Subcutaneous abdominal adipose tissue (tissue), 5 donors: ENCODE results near the gene SLC26A11.

Source experiments
- H3K27ac ChIP-seq: one replicate; pipeline ENCODE4 v1.7.0; 2013; ENCODE audit warnings: low read depth, mild to moderate bottlenecking, inconsistent platforms, low read length, moderate library complexity
- H3K27me3 ChIP-seq, 5 donors: one replicate each; pipeline ENCODE4 v1.7.0; 2013; ENCODE audit warnings: low read length in 5 of 5, inconsistent platforms in 1 of 5; ENCODE audit not compliant: control insufficient read depth in 5 of 5, insufficient read depth in 4 of 5
- H3K36me3 ChIP-seq, 5 donors: one replicate each; pipeline ENCODE4 v1.7.0; 2013; ENCODE audit warnings: low read length in 5 of 5; ENCODE audit not compliant: control insufficient read depth in 5 of 5, insufficient read depth in 5 of 5
- H3K4me1 ChIP-seq, 5 donors: one replicate each; pipeline ENCODE4 v1.7.0; 2013; ENCODE audit warnings: low read length in 5 of 5, mild to moderate bottlenecking in 3 of 5, moderate library complexity in 1 of 5; ENCODE audit not compliant: control insufficient read depth in 5 of 5, insufficient read depth in 5 of 5
- H3K4me3 ChIP-seq, 5 donors: one replicate each; pipeline ENCODE4 v1.7.0; 2013; ENCODE audit warnings: low read length in 5 of 5, low read depth in 1 of 5
- H3K9ac ChIP-seq, 5 donors: one replicate each; pipeline ENCODE4 v1.7.0; 2013; ENCODE audit warnings: low read length in 5 of 5, mild to moderate bottlenecking in 4 of 5, moderate library complexity in 3 of 5
- H3K9me3 ChIP-seq, 5 donors: one replicate each; pipeline ENCODE4 v1.7.0; 2013; ENCODE audit warnings: low read length in 5 of 5; ENCODE audit not compliant: control insufficient read depth in 5 of 5
- donor health status: healthy.
- donor health status: healthy.
- donor health status: healthy.
- donor health status: healthy.
- donor health status: healthy.

The SLC26A11 gene

DNA sequence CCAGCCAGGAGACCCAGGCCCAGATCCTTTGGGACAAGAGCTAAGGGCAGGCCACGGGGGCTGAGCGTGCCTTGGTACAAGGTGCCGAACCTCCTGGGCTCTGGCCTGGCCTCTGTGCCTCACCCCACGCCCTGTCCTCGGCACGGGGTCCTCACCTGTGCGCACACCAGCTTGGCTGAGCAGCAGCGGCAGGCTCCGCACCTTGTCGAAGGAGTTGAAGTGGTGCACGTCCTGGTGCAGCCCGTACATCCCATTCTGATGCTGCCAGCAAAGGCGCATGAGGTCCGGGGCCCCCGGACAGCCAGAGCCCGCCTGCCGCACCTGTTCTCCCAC lies 5.4 kb upstream of the SLC26A11 start:
- H3K4me1 ChIP-seq: peaks cover 2 to 20% (median 10%) of the 10 kb centered on the region in 5 donors
- H3K4me3 ChIP-seq: no peak overlapping the region
- no peak overlapping the region for H3K9ac ChIP-seq
- H3K27ac ChIP-seq: no peak overlapping the region
- H3K9me3 ChIP-seq: no peaks in the 10 kb centered on the region
- H3K36me3 ChIP-seq: peaks cover 2 to 81% (median 63%) of the 10 kb centered on the region in 5 donors
- no peaks in the 10 kb centered on the region for H3K27me3 ChIP-seq

DNA sequence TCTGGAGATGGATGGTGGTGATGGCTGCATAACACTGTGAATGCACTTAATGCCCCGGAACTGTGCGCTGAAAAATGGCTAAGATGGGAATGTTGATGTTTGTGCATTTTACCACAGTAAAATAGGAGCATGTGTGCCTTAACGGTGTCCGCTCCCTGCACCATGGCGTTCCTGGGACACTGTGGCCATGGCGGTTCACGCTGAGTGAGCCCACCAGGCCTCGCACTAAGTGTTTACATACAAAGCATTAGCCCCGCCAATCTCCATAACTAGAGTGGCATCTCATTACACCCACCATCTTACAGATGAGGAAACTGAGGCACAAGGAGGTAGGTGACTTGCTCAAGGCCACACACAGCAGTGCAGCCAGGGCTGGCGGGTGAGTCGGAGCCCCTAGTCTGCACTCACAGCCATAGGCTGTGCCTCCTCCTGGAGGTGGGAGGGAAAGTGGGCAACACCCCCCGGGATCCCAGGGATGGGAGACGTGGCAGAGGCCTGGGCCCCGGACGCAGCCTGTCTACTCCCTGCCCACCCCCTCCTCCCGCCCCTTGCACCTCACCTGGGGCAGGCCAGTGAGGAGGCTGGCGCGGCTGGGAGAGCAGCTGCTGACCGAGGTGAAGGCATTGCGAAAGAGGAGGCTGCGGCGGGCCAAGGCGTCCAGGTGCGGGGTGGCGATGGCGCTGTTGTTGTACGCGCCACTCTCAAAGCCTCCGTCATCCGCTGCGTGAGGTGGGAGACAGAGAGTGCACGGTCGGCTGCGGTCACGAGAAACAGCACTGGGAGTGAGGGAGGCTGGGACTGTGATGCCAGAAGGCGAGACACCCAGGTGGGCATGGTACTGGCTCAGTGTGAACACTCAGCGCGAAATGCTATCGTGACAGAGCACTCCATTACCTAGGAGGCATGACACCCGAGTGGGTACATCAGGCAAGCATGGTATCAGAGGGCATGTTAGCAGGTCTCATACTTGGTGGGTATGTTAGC lies 3.5 kb upstream of the SLC26A11 start:
- H3K27me3 ChIP-seq: no peaks in the 10 kb centered on the region
- H3K9me3 ChIP-seq: no peaks in the 10 kb centered on the region
- H3K4me3 ChIP-seq: no peak overlapping the region
- H3K36me3 ChIP-seq: peaks cover 0 to 62% (median 43%) of the 10 kb centered on the region in 5 donors
- peaks cover 2 to 33% (median 21%) of the 10 kb centered on the region in 5 donors for H3K4me1 ChIP-seq
- H3K27ac ChIP-seq: no peak overlapping the region
- H3K9ac ChIP-seq: peak overlapping the region in 1 of 5 donors; percentile 25

DNA sequence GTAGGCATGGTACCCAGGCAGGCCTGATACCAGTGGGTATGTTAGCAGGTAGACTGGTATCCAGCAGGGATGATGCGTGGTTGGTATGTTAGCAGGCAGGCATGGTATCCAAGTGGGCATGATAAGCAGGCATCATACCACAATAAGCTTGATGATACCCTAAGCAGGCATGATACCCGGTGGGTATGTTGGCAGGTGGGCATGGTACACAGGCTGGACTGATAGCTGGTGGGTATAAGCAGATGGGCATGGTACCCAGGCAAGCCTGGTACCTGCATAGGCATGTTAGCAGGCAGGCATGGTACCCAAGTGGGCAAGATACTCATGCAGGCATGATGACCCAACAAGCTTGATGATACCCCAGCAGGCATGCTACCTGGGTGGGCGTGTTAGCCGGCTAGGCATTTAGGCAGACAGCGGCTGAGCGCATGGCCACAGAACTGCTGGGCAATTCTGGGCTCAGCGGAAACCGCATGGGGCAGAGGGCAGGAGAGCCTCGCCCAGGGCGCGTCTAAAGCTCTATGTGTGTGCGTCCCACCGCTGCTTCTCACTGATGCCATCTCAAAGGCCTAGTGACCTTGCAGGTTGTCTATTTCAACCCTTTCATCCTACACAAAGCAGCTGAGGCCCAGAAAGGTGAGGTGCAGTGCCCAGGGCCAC lies 2.4 kb upstream of the SLC26A11 start:
- H3K27ac ChIP-seq: no peak overlapping the region
- no peak overlapping the region for H3K4me3 ChIP-seq

DNA sequence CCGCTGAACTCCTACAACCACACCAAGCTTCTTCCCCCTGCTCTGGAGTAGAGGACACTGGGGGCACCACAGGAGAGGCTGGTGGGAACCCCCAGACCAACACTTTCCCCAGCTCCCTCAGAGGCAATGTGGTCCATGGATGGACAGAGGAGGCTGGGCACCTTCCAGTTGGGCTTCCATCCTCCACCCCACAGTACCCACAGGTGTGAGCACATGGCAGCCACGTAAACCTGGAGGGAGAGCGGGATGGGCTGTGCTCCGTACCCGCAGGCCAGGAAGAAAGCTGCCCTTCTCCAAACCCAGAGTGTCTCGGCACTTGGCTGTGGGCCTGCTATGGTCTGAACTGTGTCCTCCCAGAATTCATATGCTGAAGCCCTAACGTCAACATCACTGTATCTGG lies 1.8 kb upstream of the SLC26A11 start:
- H3K27ac ChIP-seq: no peak overlapping the region
- H3K36me3 ChIP-seq: peaks cover 0 to 52% (median 35%) of the 10 kb centered on the region in 5 donors
- H3K4me1 ChIP-seq: peaks cover 2 to 30% (median 22%) of the 10 kb centered on the region in 5 donors
- no peak overlapping the region for H3K9ac ChIP-seq
- no peak overlapping the region for H3K4me3 ChIP-seq
- H3K27me3 ChIP-seq: no peaks in the 10 kb centered on the region
- H3K9me3 ChIP-seq: no peaks in the 10 kb centered on the region

More for the DNA sequence above, 2.4 kb upstream of the SLC26A11 start:
- no peaks in the 10 kb centered on the region for H3K9me3 ChIP-seq
- H3K9ac ChIP-seq: peak overlapping the region in 1 of 5 donors; percentile 25
- H3K4me1 ChIP-seq: peaks cover 2 to 33% (median 22%) of the 10 kb centered on the region in 5 donors
- no peaks in the 10 kb centered on the region for H3K27me3 ChIP-seq
- H3K36me3 ChIP-seq: peaks cover 0 to 52% (median 35%) of the 10 kb centered on the region in 5 donors

DNA sequence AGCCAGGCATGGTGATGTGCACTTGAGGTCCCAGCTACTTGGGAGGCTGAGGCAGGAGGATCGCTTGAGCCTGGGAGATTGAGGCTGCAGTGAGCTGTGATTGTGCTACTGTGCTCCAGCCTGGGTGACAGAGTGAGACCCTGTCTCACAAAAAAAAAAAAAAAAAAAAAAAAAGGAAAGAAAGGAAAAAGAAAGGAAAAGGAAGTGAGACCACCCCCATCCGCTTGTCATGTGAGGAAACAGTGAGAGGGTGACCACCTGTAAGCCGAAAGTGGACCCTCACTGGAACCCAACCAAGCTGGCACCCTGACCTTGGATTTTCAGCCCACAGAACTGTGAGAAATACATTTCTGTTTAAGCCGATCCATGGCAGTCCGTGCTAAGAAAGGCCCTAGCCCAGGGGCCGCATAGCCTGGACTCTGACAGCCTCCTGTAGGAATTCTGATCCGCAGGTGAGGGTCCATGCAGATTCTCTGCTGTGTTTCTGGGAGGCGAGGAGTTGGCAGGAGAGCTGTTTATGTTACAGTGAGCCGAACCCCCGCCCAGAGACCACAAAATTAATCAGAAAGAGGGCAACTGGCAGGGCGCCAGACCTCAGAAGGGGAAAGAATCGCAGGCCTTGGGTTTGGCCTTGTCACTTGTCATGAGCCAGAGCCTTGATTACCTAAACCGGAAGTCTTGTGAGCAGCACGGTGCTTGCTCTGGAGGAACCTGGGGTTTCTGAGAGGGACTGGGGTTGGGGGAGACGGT lies 1.0 kb upstream of the SLC26A11 start:
- H3K9me3 ChIP-seq: no peaks in the 10 kb centered on the region
- peaks cover 4 to 28% (median 22%) of the 10 kb centered on the region in 5 donors for H3K4me1 ChIP-seq
- peak overlapping the region; percentile 83 for H3K27ac ChIP-seq
- no peaks in the 10 kb centered on the region for H3K27me3 ChIP-seq
- H3K36me3 ChIP-seq: peaks cover 0 to 45% (median 28%) of the 10 kb centered on the region in 5 donors
- H3K4me3 ChIP-seq: peak overlapping the region; percentile 69 to 95 (median 89)
- H3K9ac ChIP-seq: peak overlapping the region; percentile 26 to 96 (median 83)

DNA sequence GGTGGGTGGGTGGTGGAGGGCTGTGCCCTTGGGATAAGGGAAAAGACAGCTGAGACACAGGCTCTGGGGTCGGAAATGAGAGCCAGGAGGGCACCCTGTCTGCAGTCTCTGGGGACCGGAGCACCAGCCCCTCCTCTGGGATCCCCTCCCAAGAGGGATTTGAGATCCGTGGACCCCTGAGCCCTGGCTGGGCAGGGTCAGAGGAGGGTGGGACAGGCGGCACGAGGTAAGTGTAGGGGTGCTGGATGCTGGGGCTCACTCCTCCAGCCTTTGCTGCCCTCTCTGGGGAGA lies 519 bp upstream of the SLC26A11 start:
- Histone ChIP-seq H3K9ac (peak overlapping the region; percentile 12 to 96 (median 83)), H3K27ac (peak overlapping the region; percentile 83), H3K36me3 (peaks cover 0 to 40% (median 23%) of the 10 kb centered on the region in 5 donors), H3K27me3 (no peaks in the 10 kb centered on the region), H3K4me1 (peaks cover 4 to 28% (median 22%) of the 10 kb centered on the region in 5 donors), H3K9me3 (no peaks in the 10 kb centered on the region), H3K4me3 (peak overlapping the region; percentile 69 to 95 (median 89))

DNA sequence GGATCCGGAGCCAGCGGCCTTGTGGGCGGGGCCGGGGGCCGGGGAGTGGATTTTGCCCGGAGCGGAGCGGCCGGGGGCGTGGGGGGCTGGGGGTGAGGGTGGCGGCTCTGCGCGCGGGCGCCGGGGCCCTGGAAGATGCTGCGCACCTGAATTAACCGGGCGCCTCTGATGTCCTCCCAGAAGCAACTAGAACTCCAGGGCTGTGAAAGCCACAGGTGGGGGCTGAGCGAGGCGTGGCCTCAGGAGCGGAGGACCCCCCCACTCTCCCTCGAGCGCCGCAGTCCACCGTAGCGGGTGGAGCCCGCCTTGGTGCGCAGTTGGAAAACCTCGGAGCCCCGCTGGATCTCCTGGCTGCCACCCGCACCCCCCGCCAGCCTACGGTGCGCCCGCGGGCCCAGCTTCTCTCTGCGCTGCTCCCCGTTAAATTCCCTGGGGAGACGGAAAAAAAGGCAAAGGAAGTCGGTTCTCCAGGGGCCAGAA lies 549 bp downstream of the SLC26A11 start:
- Histone ChIP-seq H3K4me1 (peaks cover 4 to 28% (median 22%) of the 10 kb centered on the region in 5 donors), H3K4me3 (peak overlapping the region; percentile 64 to 95 (median 89)), H3K27ac (no peak overlapping the region)

DNA sequence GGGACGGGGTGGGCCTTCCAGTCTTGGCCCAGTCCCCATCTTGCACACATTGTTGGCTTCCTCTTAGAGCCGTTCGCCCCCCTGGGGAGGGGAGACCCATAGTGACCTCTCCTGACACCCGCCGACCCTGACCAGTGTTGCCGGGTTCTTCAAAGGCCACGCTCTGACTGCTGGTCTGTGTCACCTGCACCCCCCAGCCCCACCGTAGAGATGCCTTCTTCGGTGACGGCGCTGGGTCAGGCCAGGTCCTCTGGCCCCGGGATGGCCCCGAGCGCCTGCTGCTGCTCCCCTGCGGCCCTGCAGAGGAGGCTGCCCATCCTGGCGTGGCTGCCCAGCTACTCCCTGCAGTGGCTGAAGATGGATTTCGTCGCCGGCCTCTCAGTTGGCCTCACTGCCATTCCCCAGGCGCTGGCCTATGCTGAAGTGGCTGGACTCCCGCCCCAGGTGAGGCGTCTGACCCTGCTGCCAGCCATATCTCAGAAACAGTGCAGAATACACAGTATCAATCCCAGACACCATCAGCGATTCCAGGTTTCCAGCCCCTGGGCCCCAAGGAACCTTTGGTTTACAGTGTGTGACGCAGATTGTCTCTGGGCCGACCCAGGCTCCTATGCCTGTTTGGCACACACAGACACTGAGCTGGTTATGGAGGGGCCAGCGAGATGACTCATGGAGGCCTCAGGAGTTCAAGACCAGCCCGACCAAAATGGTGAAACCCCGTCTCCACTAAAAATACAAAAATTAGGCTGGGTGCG lies 1.3 kb downstream of the SLC26A11 start:
- Histone ChIP-seq H3K9me3 (no peaks in the 10 kb centered on the region), H3K4me1 (peaks cover 4 to 28% (median 22%) of the 10 kb centered on the region in 5 donors), H3K36me3 (peaks cover 0 to 25% (median 12%) of the 10 kb centered on the region in 5 donors), H3K4me3 (peak overlapping the region; percentile 64 to 95 (median 69)), H3K27ac (no peak overlapping the region), H3K27me3 (no peaks in the 10 kb centered on the region), H3K9ac (peak overlapping the region in 3 of 5 donors; percentile 53 to 69 (median 58))

More for the DNA sequence above, 549 bp downstream of the SLC26A11 start:
- Histone ChIP-seq H3K9ac (peak overlapping the region in 4 of 5 donors; percentile 28 to 95 (median 68)), H3K9me3 (no peaks in the 10 kb centered on the region), H3K36me3 (peaks cover 0 to 30% (median 18%) of the 10 kb centered on the region in 5 donors), H3K27me3 (no peaks in the 10 kb centered on the region)
